IMR-90 (cell line): ENCODE measurements around the gene GRIK5. TPM values are rescaled to one million over a fixed set of nuclear protein-coding genes. Genes with fewer than 3 reads are reported as not detected.

Experiments used
- ATAC-seq: fragments of 200-7000 bp; cut with Tn5 transposase; 2 replicates; pipeline ENCODE4 v1.9.1; 2020; ENCODE audit warnings: low read depth, mild to moderate bottlenecking, moderate library complexity
- BruUV-seq: library from RNA; stranded (reverse); fragments of 400-500 nt; replicated peaks from 2 replicates; lab custom pipeline; 2021; lab: Mats Ljungman, UMichigan
- CTCF ChIA-PET: fragments of 300-600 bp; formaldehyde crosslinking; extraction: SDS; loops from one replicate; lab custom pipeline; 2021; ENCODE audit warnings: antibody characterized with exemption; lab: Yijun Ruan, JAX
- POLR2A ChIA-PET: fragments of 300-600 bp; sonication (Branson Sonifier 250); formaldehyde crosslinking; loops from one replicate; lab custom pipeline; 2022; ENCODE audit warnings: antibody characterized with exemption; ENCODE audit not compliant: unreplicated experiment; lab: Charles Lee
- DNase-seq: peaks from one replicate; pipeline ENCODE4 v3.0.0; 2013
- H2AFZ ChIP-seq: replicated peaks from 2 replicates; pipeline ENCODE3; 2013; ENCODE audit warnings: low read length, mild to moderate bottlenecking; ENCODE audit not compliant: poor library complexity
- H2AK5ac ChIP-seq: 2 replicates; pipeline ENCODE4 v1.6.1; 2013; ENCODE audit warnings: low read depth, low read length, inconsistent platforms
- H2AK9ac ChIP-seq: replicated peaks from 2 replicates; pipeline ENCODE3; 2013; ENCODE audit warnings: mild to moderate bottlenecking, low read depth, low read length, moderate library complexity; ENCODE audit not compliant: poor library complexity
- H2BK120ac ChIP-seq: 2 replicates; pipeline ENCODE4 v1.6.1; 2013; ENCODE audit warnings: low read depth, low read length, inconsistent platforms
- H2BK15ac ChIP-seq: 3 replicates; pipeline ENCODE4 v1.6.1; 2013; ENCODE audit warnings: low read depth, low read length, inconsistent platforms
- H2BK20ac ChIP-seq: 2 replicates; pipeline ENCODE4 v1.6.1; 2013; ENCODE audit warnings: low read depth, mild to moderate bottlenecking, inconsistent platforms, low read length, moderate library complexity
- H2BK5ac ChIP-seq: 2 replicates; pipeline ENCODE4 v1.6.1; 2013; ENCODE audit warnings: mild to moderate bottlenecking, low read depth, low read length, inconsistent platforms; ENCODE audit not compliant: poor library complexity, severe bottlenecking
- H3K14ac ChIP-seq: replicated peaks from 2 replicates; pipeline ENCODE4 v1.6.1; 2013; ENCODE audit warnings: low read depth, low read length, inconsistent platforms
- H3K18ac ChIP-seq: 2 replicates; pipeline ENCODE4 v1.6.1; 2013; ENCODE audit warnings: low read depth, low read length, control low read depth
- H3K23ac ChIP-seq: 2 replicates; pipeline ENCODE4 v1.6.1; 2013; ENCODE audit warnings: low read depth, low read length, inconsistent platforms
- H3K27ac ChIP-seq: 2 replicates; pipeline ENCODE4 v1.5.1; 2013; ENCODE audit warnings: mild to moderate bottlenecking, control low read depth, low read length; ENCODE audit not compliant: insufficient read depth
- H3K27me3 ChIP-seq: 2 replicates; pipeline ENCODE4 v1.6.1; 2013; ENCODE audit warnings: low read length; ENCODE audit not compliant: control insufficient read depth, insufficient read depth
- H3K36me3 ChIP-seq: 2 replicates; pipeline ENCODE4 v1.6.1; 2013; ENCODE audit warnings: low read length, mixed read lengths; ENCODE audit not compliant: control insufficient read depth, insufficient read depth
- H3K4ac ChIP-seq: 2 replicates; pipeline ENCODE4 v1.6.1; 2013; ENCODE audit warnings: low read depth, low read length, inconsistent platforms
- H3K4me1 ChIP-seq: 2 replicates; pipeline ENCODE4 v1.6.1; 2013; ENCODE audit warnings: low read length, mixed read lengths; ENCODE audit not compliant: control insufficient read depth, insufficient read depth
- H3K4me2 ChIP-seq: 2 replicates; pipeline ENCODE4 v1.6.1; 2013; ENCODE audit warnings: low read depth, mild to moderate bottlenecking, control low read depth, low read length, moderate library complexity
- H3K4me3 ChIP-seq: 2 replicates; pipeline ENCODE4 v1.5.1; 2013; ENCODE audit warnings: low read depth, mild to moderate bottlenecking, control low read depth, low read length, moderate library complexity; ENCODE audit not compliant: insufficient read depth
- H3K56ac ChIP-seq: 2 replicates; pipeline ENCODE4 v1.6.1; 2013; ENCODE audit warnings: low read length, inconsistent platforms; ENCODE audit not compliant: insufficient read depth; ENCODE audit errors: extremely low read depth
- H3K79me1 ChIP-seq, 2 experiments: 2 replicates each; pipeline ENCODE4 v1.6.1; 2013; ENCODE audit warnings: low read length in 2 of 2, inconsistent platforms in 1 of 2, low read depth in 1 of 2
- H3K9ac ChIP-seq: 2 replicates; pipeline ENCODE4 v1.6.1; 2013; ENCODE audit warnings: low read depth, low read length, control low read depth
- H3K9me1 ChIP-seq: 2 replicates; pipeline ENCODE4 v1.6.1; 2013; ENCODE audit warnings: low read length, inconsistent platforms; ENCODE audit not compliant: insufficient read depth
- H3K9me3 ChIP-seq: 2 replicates; pipeline ENCODE4 v1.6.1; 2013; ENCODE audit warnings: low read length; ENCODE audit not compliant: control insufficient read depth, insufficient read depth
- H4K20me1 ChIP-seq: 2 replicates; pipeline ENCODE4 v1.6.1; 2013; ENCODE audit warnings: low read length, inconsistent platforms; ENCODE audit not compliant: insufficient read depth
- H4K5ac ChIP-seq: 2 replicates; pipeline ENCODE4 v1.6.1; 2013; ENCODE audit warnings: mild to moderate bottlenecking, low read depth, low read length, control low read depth
- H4K8ac ChIP-seq, 2 experiments: 2 replicates each; pipeline ENCODE4 v1.6.1; 2013; ENCODE audit warnings: low read depth in 2 of 2, low read length in 2 of 2, control low read depth in 1 of 2, inconsistent platforms in 1 of 2
- H4K91ac ChIP-seq: 2 replicates; pipeline ENCODE4 v1.6.1; 2013; ENCODE audit warnings: low read depth, low read length, inconsistent platforms; ENCODE audit not compliant: insufficient read depth
- CEBPB ChIP-seq: IDR thresholded peaks from 2 replicates; pipeline ENCODE4 v1.6.1; 2012; ENCODE audit warnings: low read depth, low read length, improper control_type of control experiment
- MXI1 ChIP-seq: IDR thresholded peaks from 2 replicates; pipeline ENCODE4 v1.6.1; 2012; ENCODE audit warnings: low read depth, mild to moderate bottlenecking, low read length, moderate library complexity, borderline replicate concordance
- WGBS, 2 experiments: methylation state at CpG; one replicate each; pipeline versions ENCODE4 v1.1.5 to v1.1.7; 2013; ENCODE audit warnings: missing lambda C conversion rate in 2 of 2; ENCODE audit not compliant: insufficient read length in 1 of 2; ENCODE audit errors: extremely low coverage in 2 of 2; 5-methylcytosine and 5-hydroxymethylcytosine counted together
- dilution Hi-C: fragments of 300-500 bp; cut with HindIII; formaldehyde crosslinking; loops from one replicate; pipeline ENCODE4 v1.14.3; 2018; ENCODE audit warnings: low sequenced_read_pairs; ENCODE audit not compliant: unreplicated experiment
- in situ Hi-C: fragments of 300-500 bp; cut with MboI; formaldehyde crosslinking; loops from 3 replicates; pipeline ENCODE4 v1.14.3; 2019; ENCODE audit warnings: low sequenced_read_pairs, inconsistent platforms, mixed read lengths
- intact Hi-C: fragments of 100-400 bp; cut with micrococcal nuclease; formaldehyde crosslinking; loops from 2 replicates; pipeline ENCODE4 v1.10.0; 2022
- polyA plus RNA-seq, 3 experiments: library from polyadenylated mRNA; depleted of rRNA; stranded (reverse); fragments of >200 nt; gene quantifications; 2 replicates each; pipeline ENCODE4 v1.2.3, GENCODE V29; 2012; ENCODE audit warnings: low replicate concordance in 1 of 3
- total RNA-seq: library from RNA; depleted of rRNA; stranded (reverse); fragments of >200 nt; gene quantifications from 2 replicates; pipeline ENCODE4 v1.2.3, GENCODE V29; 2012

Gene GRIK5
- total and polyA plus RNA-seq, 2 of the 4 experiments (the other 2 are of a cell fraction): 0.10 TPM; not detected in 1

DNA sequence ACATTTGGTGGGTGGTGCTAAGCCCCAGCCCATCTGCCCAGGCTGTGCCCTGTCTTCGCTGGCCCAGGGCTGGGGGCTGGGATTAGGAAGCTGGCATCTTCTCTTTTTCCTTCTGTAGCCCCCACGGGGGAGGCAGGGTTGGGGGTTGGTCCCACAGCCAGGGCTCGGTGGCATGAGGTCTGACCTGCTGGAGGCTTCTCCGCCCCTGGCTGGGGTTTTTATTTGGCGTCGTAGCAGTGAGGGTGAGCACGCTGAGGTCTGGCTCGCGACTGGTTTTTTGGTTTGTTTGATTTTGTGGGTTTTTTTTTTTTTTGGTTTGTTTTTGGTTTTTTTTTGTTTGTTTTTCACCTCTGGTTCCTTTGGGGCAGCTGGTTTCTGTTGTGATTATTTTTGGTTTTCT lies 20.7 kb upstream of the GRIK5 start:
- Histone ChIP-seq H2BK15ac (no peak overlapping the region), H3K79me1 (peaks cover 0 to 15% of the 10 kb centered on the region in 2 experiments; a peak in 2 of 4 replicates), H3K56ac (no peak overlapping the region), H4K91ac (no peak overlapping the region), H2AFZ (no peak overlapping the region), H2BK5ac (no peak overlapping the region), H3K27ac (no peak overlapping the region), H4K5ac (no peak overlapping the region), H3K14ac (no peak overlapping the region), H3K9me1 (peaks cover 10% of the 10 kb centered on the region), H2BK120ac (no peak overlapping the region), H4K20me1 (no peaks in the 10 kb centered on the region), H3K9me3 (no peaks in the 10 kb centered on the region), H2BK20ac (no peak overlapping the region), H3K18ac (no peak overlapping the region), H3K23ac (no peak overlapping the region), H3K36me3 (no peaks in the 10 kb centered on the region), H3K4ac (no peak overlapping the region; the same call in 1 of the 2 replicates), H3K4me1 (peaks cover 12% of the 10 kb centered on the region), H2AK9ac (no peak overlapping the region), H3K9ac (no peak overlapping the region), H2AK5ac (no peak overlapping the region), H3K27me3 (no peaks in the 10 kb centered on the region), H4K8ac (no peak overlapping the region), H3K4me3 (no peak overlapping the region), H3K4me2 (no peak overlapping the region)
- no peak for ATAC-seq
- intact Hi-C loops: no loop called here
- TF ChIP-seq CEBPB (no peak), MXI1 (no peak)
- in situ Hi-C loops: no loop called here
- dilution Hi-C loops: no loop called here
- no TSS peak for BruUV-seq
- 81% methylated on average over 3 of the region's 9 CpGs; no CpG with 5 or more reads in 1 of the 2 experiments for WGBS, 2 experiments
- ChIA-PET CTCF (no interaction called here), POLR2A (no interaction called here)
- DNase-seq: no peak
